Measurements from ENCODE around the gene ALDH16A1.

Gene ALDH16A1

DNA sequence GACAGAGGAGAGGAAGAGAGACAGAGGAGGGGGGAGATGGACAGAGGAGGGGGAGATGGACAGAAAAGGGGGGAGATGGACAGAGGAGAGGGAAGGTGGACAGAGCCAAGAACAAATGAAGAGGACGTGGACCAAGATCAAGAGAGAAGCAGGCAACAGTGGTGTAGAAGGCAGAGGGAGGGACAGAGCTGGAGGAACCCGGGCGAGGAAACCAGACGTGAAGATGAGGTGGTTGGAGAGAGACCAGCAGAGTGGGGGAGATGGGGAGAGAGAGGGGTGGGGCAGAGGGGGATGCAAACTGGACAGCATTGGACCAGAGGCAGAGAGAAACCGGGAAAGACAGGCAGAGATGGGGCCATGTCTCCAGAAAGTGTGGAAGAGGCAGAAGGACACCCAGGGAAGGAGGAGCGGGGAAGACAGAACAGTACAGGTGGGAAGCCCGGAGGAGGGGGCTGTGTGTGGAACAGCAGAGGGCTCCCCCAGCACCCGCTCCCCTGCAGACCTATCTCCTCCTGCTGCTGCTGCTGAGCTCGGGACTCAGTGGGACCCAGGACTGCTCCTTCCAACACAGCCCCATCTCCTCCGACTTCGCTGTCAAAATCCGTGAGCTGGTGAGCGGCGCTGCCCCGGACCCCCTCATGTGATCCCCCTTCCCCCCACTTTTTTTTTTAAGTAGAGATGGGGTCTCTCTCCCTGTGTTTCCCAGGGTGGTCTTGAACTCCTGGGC is 22.3 kb downstream of the ALDH16A1 start:
- in situ Hi-C loops (cut with HindIII; ENCODE audit: low pct_ligation_motif_present, low pct_unique_long_range_greater_than_20kb, low sequenced_read_pairs) = no loop called here
- DNase-seq = no peak

GRCh38 chr19:49475995-49476880 is 23.2 kb downstream of the ALDH16A1 start:
- no peak for DNase-seq
- in situ Hi-C loops (cut with HindIII; ENCODE audit: low pct_ligation_motif_present, low pct_unique_long_range_greater_than_20kb, low sequenced_read_pairs) = no loop called here

DNA sequence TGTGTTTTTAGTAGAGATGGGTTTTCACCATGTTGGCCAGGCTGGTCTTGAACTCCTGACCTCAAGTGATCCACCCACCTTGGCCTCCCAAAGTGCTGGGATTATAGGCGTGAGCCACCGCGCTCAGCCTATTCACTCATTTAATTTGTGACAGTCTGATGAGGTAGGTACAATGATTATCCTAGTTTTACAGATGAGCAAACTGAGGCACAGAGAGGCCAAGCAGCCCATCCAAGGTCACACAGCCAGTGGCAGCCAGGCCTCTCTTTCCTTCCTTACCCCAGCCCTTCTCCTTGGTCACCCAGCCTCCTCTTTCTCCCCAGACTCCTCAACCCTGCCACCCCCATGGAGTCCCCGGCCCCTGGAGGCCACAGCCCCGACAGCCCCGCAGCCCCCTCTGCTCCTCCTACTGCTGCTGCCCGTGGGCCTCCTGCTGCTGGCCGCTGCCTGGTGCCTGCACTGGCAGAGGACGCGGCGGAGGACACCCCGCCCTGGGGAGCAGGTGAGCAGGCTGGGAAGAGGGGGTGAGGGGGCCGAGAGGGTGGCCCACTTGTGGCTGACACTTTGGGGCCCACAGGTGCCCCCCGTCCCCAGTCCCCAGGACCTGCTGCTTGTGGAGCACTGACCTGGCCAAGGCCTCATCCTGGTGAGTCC is 27.1 kb downstream of the ALDH16A1 start:
- no peak for DNase-seq
- in situ Hi-C loops (cut with HindIII; ENCODE audit: low pct_ligation_motif_present, low pct_unique_long_range_greater_than_20kb, low sequenced_read_pairs) = no loop called here

- in situ Hi-C loops (cut with HindIII; ENCODE audit: low pct_ligation_motif_present, low pct_unique_long_range_greater_than_20kb, low sequenced_read_pairs) = no loop called here
These were observed 28.1 kb downstream of the ALDH16A1 start for GRCh38 chr19:49481020-49481683.

DNA sequence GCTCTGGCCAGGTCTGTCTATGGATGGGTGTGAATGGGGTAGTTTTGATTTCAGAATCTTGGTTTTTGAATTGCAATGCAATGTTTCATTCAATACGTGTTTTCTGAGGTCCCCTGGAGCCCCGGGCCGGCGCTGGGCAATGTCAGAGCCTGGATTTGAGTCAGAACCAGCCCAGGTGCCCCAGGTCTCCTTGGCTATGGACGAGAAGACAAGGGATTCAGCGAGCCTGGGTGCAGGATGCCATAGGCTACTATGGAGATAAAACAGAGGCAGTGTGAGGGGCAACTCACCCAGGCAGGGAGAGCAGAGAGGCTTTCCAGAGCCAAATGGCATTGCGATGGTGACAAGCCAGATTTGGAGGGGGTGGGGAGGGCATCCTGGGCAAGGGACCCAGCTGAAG is 33.2 kb downstream of the ALDH16A1 start:
- no peak for DNase-seq
- in situ Hi-C loops (cut with HindIII; ENCODE audit: low pct_ligation_motif_present, low pct_unique_long_range_greater_than_20kb, low sequenced_read_pairs) = no loop called here

More at GRCh38 chr19:49481020-49481683, 28.1 kb downstream of the ALDH16A1 start:
- no peak for DNase-seq

DNA sequence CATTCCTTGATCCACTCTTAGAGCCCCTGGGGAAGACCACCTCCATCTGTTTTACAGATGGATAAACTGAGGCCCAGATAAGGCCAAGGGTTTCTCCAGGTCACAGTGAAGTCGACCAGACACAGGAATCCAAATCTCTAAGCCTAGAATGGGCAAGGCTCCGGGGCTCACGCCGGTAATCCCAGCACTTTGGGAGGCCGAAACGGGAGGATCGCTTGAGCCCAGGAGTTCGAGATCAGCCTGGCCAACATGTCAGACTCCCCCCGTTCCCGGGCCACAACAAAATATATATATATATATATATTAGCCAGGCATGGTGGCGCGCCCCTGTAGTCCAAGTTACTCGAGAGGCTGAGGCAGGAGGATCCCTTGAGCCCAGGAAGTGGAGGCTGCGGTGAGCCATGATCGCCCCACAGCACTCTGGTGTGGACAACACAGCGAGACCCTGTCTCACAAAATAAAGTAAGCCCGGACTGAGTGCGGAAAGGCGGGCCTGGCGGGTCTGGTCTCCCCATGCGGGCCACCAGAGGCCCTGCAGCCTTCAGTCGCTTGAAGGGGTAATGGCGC is 33.8 kb downstream of the ALDH16A1 start:
- DNase-seq = no peak
- in situ Hi-C loops (cut with HindIII; ENCODE audit: low pct_ligation_motif_present, low pct_unique_long_range_greater_than_20kb, low sequenced_read_pairs) = no loop called here

DNA sequence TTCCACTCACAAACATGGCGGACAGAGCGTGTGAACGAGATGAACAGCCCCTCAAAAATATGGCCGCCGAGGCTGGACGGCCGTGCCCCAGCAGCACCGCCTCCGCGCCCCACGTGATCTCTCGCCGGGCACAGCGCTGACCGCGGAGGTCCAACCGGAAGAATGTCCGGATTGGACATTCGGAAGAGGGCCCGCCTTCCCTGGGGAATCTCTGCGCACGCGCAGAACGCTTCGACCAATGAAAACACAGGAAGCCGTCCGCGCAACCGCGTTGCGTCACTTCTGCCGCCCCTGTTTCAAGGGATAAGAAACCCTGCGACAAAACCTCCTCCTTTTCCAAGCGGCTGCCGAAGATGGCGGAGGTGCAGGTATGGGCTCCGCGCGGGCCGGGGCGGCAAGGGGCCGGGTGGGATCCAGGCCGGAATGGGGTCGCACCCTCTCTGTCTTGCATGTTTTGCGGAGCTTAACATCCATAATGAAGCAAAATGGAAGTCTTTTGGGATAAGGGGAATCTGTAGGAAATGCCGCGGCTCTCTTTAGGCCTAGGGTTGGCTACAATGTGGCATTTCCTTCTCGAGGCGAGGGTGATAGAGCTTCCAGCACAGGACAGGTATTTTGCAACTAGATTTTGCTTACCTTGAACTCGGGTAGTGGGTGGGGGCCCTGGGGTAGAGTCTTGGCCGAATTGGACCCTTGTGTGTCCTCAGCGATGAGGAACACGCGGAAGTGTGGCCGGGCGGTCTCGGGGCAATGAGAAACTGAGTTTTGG is 34.4 kb downstream of the ALDH16A1 start, which contains the start of gene RPL13A:
Gene RPL13A (plus strand): TSS at position 332 of the 769 bp plus-strand sequence. CDS start 22 bp downstream, at position 354.
- DNase-seq = peak; percentile 97
- in situ Hi-C loops (cut with HindIII; ENCODE audit: low pct_ligation_motif_present, low pct_unique_long_range_greater_than_20kb, low sequenced_read_pairs) = no loop called here

- in situ Hi-C loops (cut with HindIII; ENCODE audit: low pct_ligation_motif_present, low pct_unique_long_range_greater_than_20kb, low sequenced_read_pairs) = no loop called here
- no peak for DNase-seq
These were observed 35.2 kb downstream of the ALDH16A1 start for GRCh38 chr19:49488046-49488862.

GRCh38 chr19:49488863-49489537 is 36.0 kb downstream of the ALDH16A1 start:
- in situ Hi-C loops (cut with HindIII; ENCODE audit: low pct_ligation_motif_present, low pct_unique_long_range_greater_than_20kb, low sequenced_read_pairs) = no loop called here
- DNase-seq = no peak

DNA sequence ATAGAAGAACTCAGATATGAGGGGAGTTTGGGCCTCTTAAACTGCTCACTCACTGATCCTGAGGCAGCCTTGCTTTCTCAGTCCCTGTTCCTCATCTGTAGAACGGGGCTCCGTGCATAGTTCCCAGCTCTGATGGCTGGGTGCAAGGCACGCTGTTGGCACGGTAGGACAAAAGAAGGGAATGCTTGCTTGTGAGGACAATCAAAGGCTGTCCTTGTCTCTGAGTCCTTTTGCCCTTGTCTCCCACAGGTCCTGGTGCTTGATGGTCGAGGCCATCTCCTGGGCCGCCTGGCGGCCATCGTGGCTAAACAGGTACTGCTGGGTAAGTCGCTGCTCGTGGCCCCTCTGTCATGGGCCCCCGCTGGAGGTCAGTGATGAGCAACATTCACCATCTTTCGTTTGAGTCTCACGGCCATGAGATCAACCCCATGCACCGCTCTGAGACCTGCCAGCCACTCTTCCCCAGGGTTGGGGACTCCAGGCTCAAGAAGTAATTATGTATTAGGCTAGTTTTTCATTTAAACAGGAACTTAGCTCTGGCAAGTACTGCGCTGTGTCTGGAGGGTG is 36.7 kb downstream of the ALDH16A1 start:
- DNase-seq = no peak

GRCh38 chr19:49490287-49491029 is 37.4 kb downstream of the ALDH16A1 start:
- no peak for DNase-seq
- in situ Hi-C loops (cut with HindIII; ENCODE audit: low pct_ligation_motif_present, low pct_unique_long_range_greater_than_20kb, low sequenced_read_pairs) = no loop called here

More for the DNA sequence above, 36.7 kb downstream of the ALDH16A1 start:
- in situ Hi-C loops (cut with HindIII; ENCODE audit: low pct_ligation_motif_present, low pct_unique_long_range_greater_than_20kb, low sequenced_read_pairs) = no loop called here

GRCh38 chr19:49491030-49491803 is 38.2 kb downstream of the ALDH16A1 start:
- DNase-seq = no peak
- in situ Hi-C loops (cut with HindIII; ENCODE audit: low pct_ligation_motif_present, low pct_unique_long_range_greater_than_20kb, low sequenced_read_pairs) = no loop called here

GRCh38 chr19:49491804-49492572 is 39.0 kb downstream of the ALDH16A1 start:
- no peak for DNase-seq
- in situ Hi-C loops (cut with HindIII; ENCODE audit: low pct_ligation_motif_present, low pct_unique_long_range_greater_than_20kb, low sequenced_read_pairs) = no loop called here
